ENCODE results near the gene GAMT.

Gene GAMT

DNA sequence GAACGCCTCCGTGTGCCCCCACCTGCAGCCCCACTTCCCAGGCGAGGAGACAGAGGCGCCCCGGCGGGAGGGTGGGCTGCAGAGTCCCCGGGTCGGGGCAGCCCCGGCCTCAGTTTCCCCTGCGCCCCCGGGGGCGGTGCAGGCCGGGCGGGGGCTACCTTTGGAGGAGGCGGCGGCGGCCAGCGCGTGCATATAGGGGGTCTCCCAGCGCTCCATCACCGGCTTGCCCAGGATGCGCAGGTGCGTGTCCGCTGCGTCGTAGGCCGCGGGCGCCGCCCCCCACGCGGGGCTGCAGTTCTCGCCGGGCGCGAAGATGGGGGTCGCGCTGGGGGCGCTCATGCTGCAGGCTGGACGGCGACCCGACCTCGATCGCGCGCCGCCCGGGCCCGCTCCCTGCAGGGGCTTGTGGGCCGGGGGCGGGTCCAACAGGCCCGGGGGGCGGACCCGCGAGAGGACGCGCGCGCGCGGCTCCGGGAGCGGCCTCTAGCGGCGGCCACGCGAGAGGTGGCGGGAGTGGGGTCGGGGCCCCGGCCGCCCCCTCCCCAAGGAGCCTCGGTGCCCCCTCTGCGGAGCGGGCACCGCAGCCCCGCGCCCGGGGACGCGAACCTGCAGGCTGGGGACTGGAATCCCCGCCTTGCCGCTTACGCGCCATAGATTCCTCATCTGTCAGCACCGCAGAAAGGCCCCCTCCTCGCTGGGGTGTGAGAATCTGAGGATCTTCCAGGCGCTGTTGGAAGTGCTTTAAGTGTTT is at the start of gene GAMT:
Gene GAMT, minus strand, starts transcription at position 405 of the 751 bp plus-strand sequence. Its CDS starts 66 bp downstream, at position 339.
- peak; percentile 53 to 61 for DNase-seq
- TF ChIP-seq POLR2A (IDR thresholded peaks at IDR 0.05; ENCODE audit: low read length) (no peak), GATA1 (IDR thresholded peaks at IDR 0.05; ENCODE audit: low read depth, low read length) (no peak)

- TF ChIP-seq POLR2A (IDR thresholded peaks at IDR 0.05; ENCODE audit: low read length): no peak
- no peak for TF ChIP-seq GATA1 (IDR thresholded peaks at IDR 0.05; ENCODE audit: low read depth, low read length)
- DNase-seq: peak in 1 of 2 experiments; percentile 44
Measured at GRCh38 chr19:1449467-1450442, 48.4 kb upstream of the GAMT start, which contains the start of gene APC2. Gene APC2, plus strand, starts transcription at chr19:1450121. Its CDS starts 2,881 bp downstream, at chr19:1453002.

GRCh38 chr19:1447944-1448343 is 46.6 kb upstream of the GAMT start:
- no peak for DNase-seq
- TF ChIP-seq GATA1 (IDR thresholded peaks at IDR 0.05; ENCODE audit: low read depth, low read length): no peak
- no peak for TF ChIP-seq POLR2A (IDR thresholded peaks at IDR 0.05; ENCODE audit: low read length)

- DNase-seq: no peak
- TF ChIP-seq GATA1 (IDR thresholded peaks at IDR 0.05; ENCODE audit: low read depth, low read length): no peak
- TF ChIP-seq POLR2A (IDR thresholded peaks at IDR 0.05; ENCODE audit: low read length): no peak
Measured at GRCh38 chr19:1447504-1447903, 46.2 kb upstream of the GAMT start.

- peak in 1 of 2 experiments; percentile 49 for DNase-seq
- TF ChIP-seq POLR2A (IDR thresholded peaks at IDR 0.05; ENCODE audit: low read length) (no peak), GATA1 (IDR thresholded peaks at IDR 0.05; ENCODE audit: low read depth, low read length) (no peak)
Measured at GRCh38 chr19:1446713-1447481, 45.6 kb upstream of the GAMT start.

DNA sequence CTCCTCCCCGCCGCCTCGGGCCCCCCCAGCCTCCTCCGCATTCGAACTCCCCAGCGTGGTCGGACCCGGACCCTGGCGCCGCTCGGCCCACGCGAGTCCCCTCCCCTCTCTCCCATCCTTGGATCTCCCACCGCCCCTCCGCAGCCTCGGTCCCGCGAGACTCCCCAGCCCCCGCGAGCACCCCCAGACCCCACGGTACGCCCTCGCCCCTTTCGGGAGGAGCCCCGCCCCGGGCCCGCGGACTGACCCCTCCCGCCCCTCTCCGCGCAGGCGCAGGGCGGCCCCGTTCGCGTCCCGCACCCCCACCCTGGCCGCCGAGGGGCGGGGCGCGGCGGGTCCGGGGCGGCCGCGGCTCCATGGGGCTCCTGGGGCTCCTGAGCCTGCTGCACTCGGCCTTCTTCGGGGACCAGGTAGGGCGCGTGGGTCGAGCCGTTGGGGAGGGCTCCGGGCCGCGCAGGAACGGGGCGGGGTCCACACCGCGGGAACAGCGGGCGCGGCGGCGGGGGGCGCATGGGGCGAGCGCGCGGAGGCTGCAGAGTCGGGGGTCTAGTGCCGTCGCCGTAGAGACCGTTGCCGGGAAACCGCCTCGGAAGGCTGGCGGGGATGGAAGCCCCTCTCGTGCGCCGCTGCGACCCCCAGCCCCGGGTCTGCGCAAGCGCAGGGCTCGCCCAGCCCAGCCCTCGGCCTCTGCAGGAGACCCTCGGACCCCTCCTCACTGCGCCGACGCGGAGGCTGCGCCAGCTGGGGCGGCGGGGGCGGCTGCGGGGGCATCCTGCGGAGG is 44.8 kb upstream of the GAMT start:
- DNase-seq: peak in 1 of 2 experiments; percentile 31
- no peak for TF ChIP-seq GATA1 (IDR thresholded peaks at IDR 0.05; ENCODE audit: low read depth, low read length)
- TF ChIP-seq POLR2A (IDR thresholded peaks at IDR 0.05; ENCODE audit: low read length): no peak

DNA sequence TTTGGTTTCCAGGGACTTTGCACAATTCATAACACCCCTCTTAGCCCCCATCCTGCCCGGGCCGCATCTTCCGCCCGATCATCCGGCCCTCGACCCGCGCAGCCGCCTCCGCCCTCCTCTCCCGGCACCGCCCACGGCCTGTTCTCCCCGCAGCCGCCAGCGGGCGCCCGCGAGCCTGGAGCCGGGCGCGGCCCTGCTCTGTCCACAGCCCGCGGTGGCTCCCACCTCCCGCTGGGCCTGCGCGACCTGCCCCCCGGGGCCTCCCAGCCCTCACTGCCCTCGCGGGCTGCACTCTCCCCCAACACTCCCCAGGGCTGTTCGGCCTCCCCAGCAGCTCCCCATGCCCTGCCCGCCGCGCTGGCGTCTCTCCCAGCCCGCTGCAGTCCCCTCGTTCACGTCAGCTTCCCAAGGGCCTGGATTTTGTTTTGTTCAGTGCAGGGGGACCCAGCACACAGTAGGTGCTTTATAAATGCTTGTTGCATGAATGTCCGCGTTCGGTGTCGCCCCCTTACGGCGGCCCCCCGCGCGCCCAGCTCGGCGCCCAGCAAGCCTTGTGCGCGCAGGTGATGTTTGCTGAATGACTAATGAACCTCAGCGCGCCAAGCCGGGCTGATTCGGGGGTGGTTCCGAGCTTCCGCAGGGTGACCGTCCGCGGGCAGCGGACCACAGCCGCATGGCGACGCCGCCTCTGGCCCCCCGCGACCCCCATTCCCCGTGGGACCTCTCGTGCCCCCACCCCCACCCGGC is 44.0 kb upstream of the GAMT start:
- peak; percentile 72 to 85 for DNase-seq
- TF ChIP-seq GATA1 (IDR thresholded peaks at IDR 0.05; ENCODE audit: low read depth, low read length): no peak
- TF ChIP-seq POLR2A (IDR thresholded peaks at IDR 0.05; ENCODE audit: low read length): no peak

DNA sequence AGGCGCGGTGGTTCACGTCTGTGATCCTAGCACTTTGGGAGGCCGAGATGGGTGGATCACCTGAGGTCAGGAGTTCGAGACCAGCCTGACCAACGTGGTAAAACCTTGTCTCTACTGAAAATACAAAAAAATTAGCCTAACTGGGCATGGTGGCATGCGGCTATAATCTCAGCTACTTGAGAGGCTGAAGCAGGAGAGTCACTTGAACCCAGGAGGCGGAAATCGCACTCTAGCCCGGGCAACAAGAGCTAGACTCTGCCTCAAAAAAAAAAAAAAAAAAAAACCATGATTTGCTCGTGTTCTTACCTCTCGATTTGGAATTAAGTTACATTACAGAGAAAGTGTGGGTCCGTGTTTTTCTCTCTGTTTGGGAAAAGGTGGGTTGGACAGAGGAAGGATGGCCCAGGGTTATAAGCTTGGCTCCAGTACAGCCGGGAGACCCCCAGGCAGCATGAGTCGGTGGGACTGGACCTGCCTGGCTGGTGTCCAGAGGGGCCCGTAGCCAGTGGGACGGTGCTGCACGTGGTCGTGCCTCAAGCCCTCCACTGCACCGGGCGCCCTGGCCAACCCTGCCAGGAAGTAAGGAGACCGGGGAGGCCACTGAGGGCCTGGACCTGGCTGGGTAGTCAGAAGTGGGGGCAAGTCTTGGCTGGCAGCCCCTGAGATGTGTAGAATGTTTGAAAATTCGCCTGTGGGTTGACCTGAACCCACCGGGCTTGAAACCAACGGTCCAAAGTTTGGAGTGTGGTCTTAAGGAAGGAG is 40.5 kb upstream of the GAMT start:
- TF ChIP-seq POLR2A (IDR thresholded peaks at IDR 0.05; ENCODE audit: low read length) (no peak), GATA1 (IDR thresholded peaks at IDR 0.05; ENCODE audit: low read depth, low read length) (no peak)
- no peak for DNase-seq

GRCh38 chr19:1441022-1441426 is 39.7 kb upstream of the GAMT start:
- TF ChIP-seq GATA1 (IDR thresholded peaks at IDR 0.05; ENCODE audit: low read depth, low read length) (no peak), POLR2A (IDR thresholded peaks at IDR 0.05; ENCODE audit: low read length) (no peak)
- DNase-seq: no peak

DNA sequence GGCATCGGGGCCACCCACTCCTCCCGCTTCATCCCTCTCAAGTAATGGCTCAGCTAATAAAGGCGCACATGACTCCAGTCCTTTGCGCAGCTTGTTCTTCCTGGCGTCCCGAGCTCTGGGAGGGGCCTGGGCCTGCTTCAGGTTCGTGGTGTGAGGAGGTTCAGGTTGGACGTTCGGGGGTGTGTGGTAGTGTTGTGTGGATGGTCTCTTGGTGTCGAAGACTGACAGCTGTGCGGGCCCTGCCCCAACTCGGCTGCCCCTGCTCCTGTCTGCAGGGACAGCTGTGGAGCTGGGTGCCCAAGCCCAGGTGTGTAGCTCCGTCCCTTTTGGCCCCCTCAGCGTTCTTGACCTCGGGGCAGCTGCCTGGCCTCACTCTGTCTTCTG is 39.1 kb upstream of the GAMT start:
- TF ChIP-seq GATA1 (IDR thresholded peaks at IDR 0.05; ENCODE audit: low read depth, low read length): no peak
- TF ChIP-seq POLR2A (IDR thresholded peaks at IDR 0.05; ENCODE audit: low read length): no peak
- DNase-seq: no peak

GRCh38 chr19:1439525-1440417 is 38.4 kb upstream of the GAMT start:
- peak in 1 of 2 experiments; percentile 29 for DNase-seq

All from erythroblast (primary cell).